Measurements from ENCODE around the gene PVR. TPM values are rescaled to one million over a fixed set of nuclear protein-coding genes. Genes with fewer than 3 reads are reported as not detected.
A peak's percentile ranks its signal among the peaks of the same experiment; 100 is the strongest.

PVR gene
- total and polyA plus RNA-seq, 9 of the 15 experiments (the other 6 are each of a cell fraction or from before 2014, with no cell fraction given) = 0.89 to 14.5 (median 9.8) TPM

DNA sequence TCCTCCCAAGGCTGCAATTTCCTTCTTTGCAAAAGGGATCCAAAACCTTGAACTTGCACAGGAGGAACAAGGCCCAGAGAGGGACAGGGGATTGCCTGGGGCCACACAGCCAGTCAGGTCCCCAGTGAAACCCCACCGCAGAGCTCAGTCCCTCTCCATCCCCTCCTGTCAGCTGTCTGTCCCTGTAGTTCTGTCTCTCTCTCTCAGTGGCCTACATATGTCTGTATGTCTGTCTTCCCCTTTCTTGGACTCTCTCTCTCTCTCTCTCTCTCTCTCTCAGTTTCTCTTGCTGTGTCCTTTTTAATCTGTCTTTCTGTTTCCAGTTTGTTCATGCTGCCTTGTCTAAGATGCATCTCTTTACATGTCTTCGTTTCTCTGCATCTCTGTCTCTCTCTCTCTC is 39.1 kb downstream of the PVR start (continued):
- no peak for TF ChIP-seq ZNF436 (CRISPR knock-in tag; IDR thresholded peaks at IDR 0.05)
- TF ChIP-seq HMG20B (CRISPR knock-in tag; IDR thresholded peaks at IDR 0.05) = no peak
- TF ChIP-seq ZNF197 (CRISPR knock-in tag; IDR thresholded peaks at IDR 0.05; ENCODE audit: low read depth) = no peak
- TF ChIP-seq LARP7 (IDR thresholded peaks at IDR 0.05) = 0 out of 2 replicates have a peak, but pooled peaks have one; percentile 47
- TF ChIP-seq, protein P1, sequence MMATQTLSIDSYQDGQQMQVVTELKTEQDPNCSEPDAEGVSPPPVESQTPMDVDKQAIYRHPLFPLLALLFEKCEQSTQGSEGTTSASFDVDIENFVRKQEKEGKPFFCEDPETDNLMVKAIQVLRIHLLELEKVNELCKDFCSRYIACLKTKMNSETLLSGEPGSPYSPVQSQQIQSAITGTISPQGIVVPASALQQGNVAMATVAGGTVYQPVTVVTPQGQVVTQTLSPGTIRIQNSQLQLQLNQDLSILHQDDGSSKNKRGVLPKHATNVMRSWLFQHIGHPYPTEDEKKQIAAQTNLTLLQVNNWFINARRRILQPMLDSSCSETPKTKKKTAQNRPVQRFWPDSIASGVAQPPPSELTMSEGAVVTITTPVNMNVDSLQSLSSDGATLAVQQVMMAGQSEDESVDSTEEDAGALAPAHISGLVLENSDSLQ (IDR thresholded peaks at IDR 0.05) = no peak

DNA sequence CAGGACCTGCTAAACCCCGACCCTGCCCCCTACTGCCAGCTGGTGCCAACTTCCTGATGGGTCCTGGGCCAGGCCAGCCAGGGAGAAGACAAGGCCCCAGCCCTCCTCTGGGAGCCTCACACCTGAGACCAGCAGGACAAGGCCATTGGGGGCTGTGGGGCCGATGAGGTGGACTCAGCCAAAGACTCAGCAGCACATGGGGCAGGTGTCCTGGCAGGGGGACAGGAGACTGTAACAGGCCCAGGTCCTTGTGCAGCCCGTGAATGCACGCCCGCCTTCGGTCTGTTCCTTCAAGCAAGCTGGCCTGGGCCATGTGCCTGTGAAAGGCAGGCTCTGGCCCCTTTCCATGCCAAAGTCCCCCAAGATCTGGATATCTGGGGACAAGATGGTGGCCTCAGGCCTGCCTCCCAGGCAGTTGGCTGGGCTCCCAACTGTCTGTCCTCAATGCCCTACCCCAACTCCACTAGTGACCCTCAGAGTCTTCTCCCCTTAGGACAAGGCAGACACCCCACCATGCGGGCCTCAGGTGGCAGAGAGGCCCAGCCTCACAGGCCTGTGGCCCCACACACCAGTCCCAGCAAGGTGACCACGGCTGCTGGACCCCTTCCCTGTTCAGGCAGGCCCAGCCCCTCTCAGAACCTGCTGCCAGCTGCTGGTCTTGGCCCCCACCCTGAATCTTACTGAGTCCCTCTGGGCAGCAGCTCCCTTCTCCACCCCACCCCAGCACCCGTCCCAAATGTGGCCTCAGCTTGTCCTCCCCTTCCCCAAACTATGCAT is 39.9 kb downstream of the PVR start:
- Histone ChIP-seq H3K27me3 (ENCODE audit: control insufficient read depth in 2 of 2, insufficient read depth in 2 of 2, low read length in 2 of 2) (no peaks in the 10 kb centered on the region), H3K36me3 (ENCODE audit: control insufficient read depth, insufficient read depth, low read length) (no peaks in the 10 kb centered on the region), H3K9me1 (ENCODE audit: control insufficient read depth, insufficient read depth, low read length) (no peaks in the 10 kb centered on the region), H3K4me1 (replicated peaks in 1 of 2; ENCODE audit: control insufficient read depth in 2 of 2, insufficient read depth in 2 of 2, low read length in 2 of 2) (peaks cover 6 to 13% of the 10 kb centered on the region in 2 experiments), H2AFZ (ENCODE audit: low read depth, low read length) (no peak overlapping the region), H3K9ac (ENCODE audit: insufficient read depth in 1 of 2, low read depth in 2 of 2, low read length in 2 of 2) (peak overlapping the region in 1 of 2 experiments; percentile 6; a peak in 1 of 4 replicates), H3K27ac (ENCODE audit: extremely low read depth, low read depth, low read length) (no peak overlapping the region), H4K20me1 (replicated peaks; ENCODE audit: control insufficient read depth, insufficient read depth, low read length) (no peaks in the 10 kb centered on the region), H3K79me2 (ENCODE audit: control insufficient read depth, insufficient read depth, low read length) (no peaks in the 10 kb centered on the region), H3K4me3 (no peak overlapping the region), H3K9me3 (replicated peaks; ENCODE audit: control insufficient read depth, insufficient read depth, low read depth, low read length) (no peaks in the 10 kb centered on the region), H3K4me2 (ENCODE audit: insufficient read depth, low read length) (no peak overlapping the region)
- ATAC-seq (no peak), FAIRE-seq (no peak), DNase-seq (ENCODE audit: extremely low read depth in 1 of 4, low spot score in 3 of 4) (no peak)
- in situ Hi-C loops (cut with MboI) = no loop called here
- CTCF ChIA-PET (ENCODE audit: low intra/inter-chr PET ratio) = interaction anchor here (0.6 to 1.1 kb wide), 2 partner anchors 22 to 162 kb away, joined by 4 read pairs; partner anchors contain the start of gene NECTIN2
- WGBS (ENCODE audit: insufficient coverage, low coverage, missing lambda C conversion rate) = 79% methylated on average over 8 of the region's 9 CpGs
- intact Hi-C loops (cut with micrococcal nuclease) = loop anchor here (10.0 kb wide), 1 partner anchor 109 kb away; no protein-coding TSS in a partner anchor
- POLR2A ChIA-PET = no interaction called here
- no TSS peak for BruUV-seq (replicated peaks)
- TF ChIP-seq, protein P2, sequence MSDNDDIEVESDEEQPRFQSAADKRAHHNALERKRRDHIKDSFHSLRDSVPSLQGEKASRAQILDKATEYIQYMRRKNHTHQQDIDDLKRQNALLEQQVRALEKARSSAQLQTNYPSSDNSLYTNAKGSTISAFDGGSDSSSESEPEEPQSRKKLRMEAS (CRISPR knock-in tag; IDR thresholded peaks at IDR 0.05) = 0 out of 2 replicates have a peak, but pooled peaks have one; percentile 23
- TF ChIP-seq, protein P3, sequence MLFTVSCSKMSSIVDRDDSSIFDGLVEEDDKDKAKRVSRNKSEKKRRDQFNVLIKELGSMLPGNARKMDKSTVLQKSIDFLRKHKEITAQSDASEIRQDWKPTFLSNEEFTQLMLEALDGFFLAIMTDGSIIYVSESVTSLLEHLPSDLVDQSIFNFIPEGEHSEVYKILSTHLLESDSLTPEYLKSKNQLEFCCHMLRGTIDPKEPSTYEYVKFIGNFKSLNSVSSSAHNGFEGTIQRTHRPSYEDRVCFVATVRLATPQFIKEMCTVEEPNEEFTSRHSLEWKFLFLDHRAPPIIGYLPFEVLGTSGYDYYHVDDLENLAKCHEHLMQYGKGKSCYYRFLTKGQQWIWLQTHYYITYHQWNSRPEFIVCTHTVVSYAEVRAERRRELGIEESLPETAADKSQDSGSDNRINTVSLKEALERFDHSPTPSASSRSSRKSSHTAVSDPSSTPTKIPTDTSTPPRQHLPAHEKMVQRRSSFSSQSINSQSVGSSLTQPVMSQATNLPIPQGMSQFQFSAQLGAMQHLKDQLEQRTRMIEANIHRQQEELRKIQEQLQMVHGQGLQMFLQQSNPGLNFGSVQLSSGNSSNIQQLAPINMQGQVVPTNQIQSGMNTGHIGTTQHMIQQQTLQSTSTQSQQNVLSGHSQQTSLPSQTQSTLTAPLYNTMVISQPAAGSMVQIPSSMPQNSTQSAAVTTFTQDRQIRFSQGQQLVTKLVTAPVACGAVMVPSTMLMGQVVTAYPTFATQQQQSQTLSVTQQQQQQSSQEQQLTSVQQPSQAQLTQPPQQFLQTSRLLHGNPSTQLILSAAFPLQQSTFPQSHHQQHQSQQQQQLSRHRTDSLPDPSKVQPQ (CRISPR knock-in tag; IDR thresholded peaks at IDR 0.05; ENCODE audit: borderline replicate concordance) = no peak
- TF ChIP-seq FUS (optimal IDR thresholded peaks at IDR 0.05; ENCODE audit: low read depth, low read length) = no peak
- no peak for TF ChIP-seq ZNF644 (tag; IDR thresholded peaks at IDR 0.05; ENCODE audit: low read depth)
- TF ChIP-seq, protein P4, sequence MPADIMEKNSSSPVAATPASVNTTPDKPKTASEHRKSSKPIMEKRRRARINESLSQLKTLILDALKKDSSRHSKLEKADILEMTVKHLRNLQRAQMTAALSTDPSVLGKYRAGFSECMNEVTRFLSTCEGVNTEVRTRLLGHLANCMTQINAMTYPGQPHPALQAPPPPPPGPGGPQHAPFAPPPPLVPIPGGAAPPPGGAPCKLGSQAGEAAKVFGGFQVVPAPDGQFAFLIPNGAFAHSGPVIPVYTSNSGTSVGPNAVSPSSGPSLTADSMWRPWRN (IDR thresholded peaks at IDR 0.05; ENCODE audit: low read depth) = no peak
